MM.1S (cell line): ENCODE measurements around the gene CKLF.

Experiments
- DNase-seq: peaks from one replicate; pipeline ENCODE4 v3.0.0-alpha.2; 2015
- H2AFZ ChIP-seq: fragments of 300-600 bp; sonication (generic); 2 replicates; pipeline ENCODE4 v1.6.0; 2016; ENCODE audit warnings: antibody characterized with exemption, low read length
- H3F3A ChIP-seq: fragments of 300-600 bp; sonication (generic); 2 replicates; pipeline ENCODE4 v1.6.1; 2016; ENCODE audit warnings: mild to moderate bottlenecking, antibody characterized with exemption, low read length, moderate library complexity, mixed read lengths; ENCODE audit not compliant: insufficient read depth
- H3K27ac ChIP-seq: fragments of 300-600 bp; sonication (generic); 2 replicates; pipeline ENCODE4 v1.5.1; 2016; ENCODE audit warnings: mild to moderate bottlenecking, low read length
- H3K27me3 ChIP-seq: fragments of 300-600 bp; sonication (generic); replicated peaks from 2 replicates; pipeline ENCODE4 v1.6.0; 2016; ENCODE audit warnings: low read length; ENCODE audit not compliant: insufficient read depth
- H3K36me3 ChIP-seq: fragments of 300-600 bp; sonication (generic); replicated peaks from 2 replicates; pipeline ENCODE4 v1.6.1; 2016; ENCODE audit warnings: mild to moderate bottlenecking, low read length, mixed read lengths; ENCODE audit not compliant: insufficient read depth
- H3K4me1 ChIP-seq: fragments of 300-600 bp; sonication (generic); 2 replicates; pipeline ENCODE4 v1.6.1; 2016; ENCODE audit warnings: low read length, mixed read lengths
- H3K4me2 ChIP-seq: fragments of 300-600 bp; sonication (generic); 2 replicates; pipeline ENCODE4 v1.6.0; 2016; ENCODE audit warnings: low read depth, low read length
- H3K4me3 ChIP-seq: fragments of 300-600 bp; sonication (generic); 2 replicates; pipeline ENCODE4 v1.5.1; 2016; ENCODE audit warnings: low read length, mixed read lengths
- H3K79me2 ChIP-seq: fragments of 300-600 bp; sonication (generic); 2 replicates; pipeline ENCODE4 v1.6.1; 2016; ENCODE audit warnings: mixed run types, low read length, mixed read lengths
- H3K9ac ChIP-seq: fragments of 300-600 bp; sonication (generic); 2 replicates; pipeline ENCODE4 v1.6.1; 2016; ENCODE audit warnings: low read length, mixed read lengths
- H3K9me2 ChIP-seq: fragments of 300-600 bp; sonication (generic); replicated peaks from 2 replicates; pipeline ENCODE4 v1.6.1; 2016; ENCODE audit warnings: mild to moderate bottlenecking, low read length, mixed read lengths; ENCODE audit not compliant: insufficient read depth
- H3K9me3 ChIP-seq: fragments of 300-600 bp; sonication (generic); replicated peaks from 2 replicates; pipeline ENCODE4 v1.6.1; 2016; ENCODE audit warnings: mild to moderate bottlenecking, low read length, mixed read lengths; ENCODE audit not compliant: insufficient read depth
- H4K20me1 ChIP-seq: fragments of 300-600 bp; sonication (generic); 2 replicates; pipeline ENCODE4 v1.6.1; 2016; ENCODE audit warnings: mild to moderate bottlenecking, low read length, moderate library complexity, mixed read lengths; ENCODE audit not compliant: insufficient read depth
- EZH2 ChIP-seq: fragments of 300-600 bp; sonication (generic); optimal IDR thresholded peaks from 2 replicates; pipeline ENCODE3; 2017; ENCODE audit warnings: low read depth, mild to moderate bottlenecking, antibody characterized with exemption, low read length, mixed read lengths
- EZH2phosphoT487 ChIP-seq: fragments of 300-600 bp; sonication (generic); IDR thresholded peaks from 2 replicates; pipeline ENCODE4 v1.6.1; 2018; ENCODE audit warnings: antibody characterized with exemption, low read length
- TF ChIP-seq, protein P1 (sequence below): fragments of 300-600 bp; sonication (generic); IDR thresholded peaks from 2 replicates; pipeline ENCODE4 v1.5.1; 2016; ENCODE audit warnings: antibody characterized with exemption, low read length, mixed read lengths

Gene CKLF

GRCh38 chr16:66536525-66536924 is 15.9 kb upstream of the CKLF start:
- H3K79me2 ChIP-seq, result no peaks in the 10 kb centered on the region
- no peaks in the 10 kb centered on the region for H3K27me3 ChIP-seq
- DNase-seq, result no peak
- H3K27ac ChIP-seq, result no peak overlapping the region
- no peak overlapping the region for H3K4me2 ChIP-seq
- H3K9me2 ChIP-seq, result no peaks in the 10 kb centered on the region
- TF ChIP-seq EZH2phosphoT487 (no peak), EZH2 (no peak)
- TF ChIP-seq, protein P1, sequence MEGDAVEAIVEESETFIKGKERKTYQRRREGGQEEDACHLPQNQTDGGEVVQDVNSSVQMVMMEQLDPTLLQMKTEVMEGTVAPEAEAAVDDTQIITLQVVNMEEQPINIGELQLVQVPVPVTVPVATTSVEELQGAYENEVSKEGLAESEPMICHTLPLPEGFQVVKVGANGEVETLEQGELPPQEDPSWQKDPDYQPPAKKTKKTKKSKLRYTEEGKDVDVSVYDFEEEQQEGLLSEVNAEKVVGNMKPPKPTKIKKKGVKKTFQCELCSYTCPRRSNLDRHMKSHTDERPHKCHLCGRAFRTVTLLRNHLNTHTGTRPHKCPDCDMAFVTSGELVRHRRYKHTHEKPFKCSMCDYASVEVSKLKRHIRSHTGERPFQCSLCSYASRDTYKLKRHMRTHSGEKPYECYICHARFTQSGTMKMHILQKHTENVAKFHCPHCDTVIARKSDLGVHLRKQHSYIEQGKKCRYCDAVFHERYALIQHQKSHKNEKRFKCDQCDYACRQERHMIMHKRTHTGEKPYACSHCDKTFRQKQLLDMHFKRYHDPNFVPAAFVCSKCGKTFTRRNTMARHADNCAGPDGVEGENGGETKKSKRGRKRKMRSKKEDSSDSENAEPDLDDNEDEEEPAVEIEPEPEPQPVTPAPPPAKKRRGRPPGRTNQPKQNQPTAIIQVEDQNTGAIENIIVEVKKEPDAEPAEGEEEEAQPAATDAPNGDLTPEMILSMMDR, result no peak
- peaks cover 26% of the 10 kb centered on the region for H3K4me1 ChIP-seq
- H3K4me3 ChIP-seq, result no peak overlapping the region
- H3K9ac ChIP-seq, result no peak overlapping the region
- H3K36me3 ChIP-seq, result no peaks in the 10 kb centered on the region
- H3K9me3 ChIP-seq, result no peaks in the 10 kb centered on the region
- H2AFZ ChIP-seq, result no peak overlapping the region
- H4K20me1 ChIP-seq, result no peaks in the 10 kb centered on the region
- peaks cover 12% of the 10 kb centered on the region for H3F3A ChIP-seq

GRCh38 chr16:66537236-66537635 is 15.1 kb upstream of the CKLF start:
- Histone ChIP-seq H3K9me2 (no peaks in the 10 kb centered on the region), H3F3A (peaks cover 12% of the 10 kb centered on the region), H3K9ac (no peak overlapping the region), H3K4me3 (no peak overlapping the region), H3K79me2 (no peaks in the 10 kb centered on the region), H2AFZ (no peak overlapping the region), H3K27me3 (no peaks in the 10 kb centered on the region), H3K27ac (no peak overlapping the region), H3K9me3 (no peaks in the 10 kb centered on the region), H3K4me1 (peaks cover 30% of the 10 kb centered on the region), H3K4me2 (no peak overlapping the region), H3K36me3 (no peaks in the 10 kb centered on the region), H4K20me1 (no peaks in the 10 kb centered on the region)
- TF ChIP-seq EZH2, result no peak
- TF ChIP-seq, protein P1, result no peak
- no peak for TF ChIP-seq EZH2phosphoT487
- no peak for DNase-seq

DNA sequence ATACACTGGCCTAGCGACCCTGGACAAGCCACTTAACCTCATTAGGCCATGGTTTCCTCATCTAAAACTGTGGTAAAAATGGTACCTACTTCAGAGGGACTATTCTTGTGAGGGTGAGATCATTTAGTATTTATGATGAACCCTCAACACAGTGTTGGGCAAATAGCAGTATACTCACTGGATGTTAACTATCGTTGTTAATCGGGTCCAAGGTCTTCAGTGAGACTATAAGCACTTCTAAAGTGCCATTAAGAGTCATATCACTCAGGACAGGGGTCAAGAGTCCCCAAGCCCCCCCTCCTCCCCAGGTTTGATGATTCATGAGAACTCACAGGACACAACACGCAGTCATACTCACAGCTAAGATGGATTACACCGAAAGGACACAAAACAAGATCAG is 13.5 kb upstream of the CKLF start:
- H3K9me2 ChIP-seq, result no peaks in the 10 kb centered on the region
- no peak overlapping the region for H2AFZ ChIP-seq
- no peak for DNase-seq
- no peak overlapping the region for H3K4me3 ChIP-seq
- peaks cover 33% of the 10 kb centered on the region for H3K4me1 ChIP-seq
- H3K9me3 ChIP-seq, result no peaks in the 10 kb centered on the region
- H3K79me2 ChIP-seq, result 0 out of 2 replicates have a peak, but pooled peaks cover 4% of the 10 kb centered on the region
- no peak overlapping the region; the same call in 1 of the 2 replicates for H3K27ac ChIP-seq
- H4K20me1 ChIP-seq, result no peaks in the 10 kb centered on the region
- H3K9ac ChIP-seq, result no peak overlapping the region
- H3K36me3 ChIP-seq, result no peaks in the 10 kb centered on the region
- no peaks in the 10 kb centered on the region for H3K27me3 ChIP-seq
- H3F3A ChIP-seq, result peaks cover 12% of the 10 kb centered on the region
- TF ChIP-seq EZH2phosphoT487 (no peak), EZH2 (no peak)
- TF ChIP-seq, protein P1, result no peak
- no peak overlapping the region for H3K4me2 ChIP-seq
